GM21526 (cell line): Measurements from ENCODE around the gene ONECUT3.
"Not testable (repeated sequence)": the region's sequence is repeated elsewhere in the genome, so short reads cannot be mapped to it uniquely, and the experiment has no call there.

ENCODE experiments used
- ATAC-seq: cut with Tn5 transposase; IDR thresholded peaks from one replicate; pipeline ENCODE4 v1.9.1; 2021; ENCODE audit warnings: moderate library complexity; ENCODE audit not compliant: unreplicated experiment, low FRiP score

The ONECUT3 gene

DNA sequence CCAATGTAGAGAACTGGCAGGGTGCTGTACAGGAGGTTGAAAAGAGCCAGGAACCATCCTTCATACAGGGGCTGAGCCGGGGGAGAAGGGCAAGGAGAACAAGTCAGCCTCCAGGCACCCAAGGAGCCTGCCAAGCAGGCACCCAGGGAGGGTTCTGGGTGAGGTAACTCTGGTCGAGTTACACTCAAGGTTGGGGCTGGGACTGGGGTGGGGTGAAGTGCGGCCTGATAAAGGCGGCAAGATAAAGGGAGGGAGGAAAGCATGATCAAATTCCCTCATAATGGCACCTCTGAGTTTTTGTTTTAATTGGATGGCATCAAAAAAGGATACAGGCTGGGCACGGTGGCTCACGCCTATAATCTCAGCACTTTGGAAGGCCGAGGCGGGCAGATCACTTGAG, 33.8 kb downstream of the ONECUT3 start:
- ATAC-seq = no peak

DNA sequence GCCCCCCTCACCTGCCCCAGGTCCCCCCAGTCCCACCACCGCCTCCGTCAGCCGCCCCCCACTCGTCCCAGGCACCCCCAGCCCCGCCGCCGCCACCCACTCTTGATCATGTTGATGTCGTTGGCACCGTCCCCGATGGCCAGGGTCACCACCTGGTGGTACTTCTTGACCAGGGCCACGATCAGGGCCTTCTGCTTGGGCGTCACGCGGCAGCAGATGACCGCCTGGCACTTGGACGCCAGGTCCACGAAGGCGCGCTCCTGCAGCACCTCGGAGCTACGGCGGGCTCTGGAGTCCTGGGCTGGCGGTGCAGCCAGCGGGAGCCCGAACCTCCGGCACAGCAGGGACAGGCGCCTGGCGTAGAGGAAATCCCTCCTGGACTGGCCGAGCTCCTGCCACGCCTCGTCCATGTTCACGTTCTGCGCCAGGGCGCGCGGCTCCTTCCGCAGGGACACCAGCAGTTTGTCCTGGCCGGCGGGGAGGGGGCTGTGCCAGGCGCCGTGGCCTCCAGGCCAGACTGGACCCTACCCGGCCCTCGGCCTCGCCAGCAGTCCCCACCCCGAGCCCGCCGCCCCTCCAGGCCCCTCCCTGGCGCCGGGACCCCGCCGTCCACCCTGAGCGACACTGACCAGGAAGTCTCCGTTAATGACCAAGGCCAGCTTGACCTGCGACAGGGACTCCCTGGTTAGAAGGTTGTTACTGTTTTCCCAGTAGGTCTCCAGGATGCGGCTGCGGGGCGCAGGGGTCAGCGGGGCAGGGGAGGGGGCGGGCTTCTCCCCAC, 36.1 kb downstream of the ONECUT3 start:
- no peak for ATAC-seq

DNA sequence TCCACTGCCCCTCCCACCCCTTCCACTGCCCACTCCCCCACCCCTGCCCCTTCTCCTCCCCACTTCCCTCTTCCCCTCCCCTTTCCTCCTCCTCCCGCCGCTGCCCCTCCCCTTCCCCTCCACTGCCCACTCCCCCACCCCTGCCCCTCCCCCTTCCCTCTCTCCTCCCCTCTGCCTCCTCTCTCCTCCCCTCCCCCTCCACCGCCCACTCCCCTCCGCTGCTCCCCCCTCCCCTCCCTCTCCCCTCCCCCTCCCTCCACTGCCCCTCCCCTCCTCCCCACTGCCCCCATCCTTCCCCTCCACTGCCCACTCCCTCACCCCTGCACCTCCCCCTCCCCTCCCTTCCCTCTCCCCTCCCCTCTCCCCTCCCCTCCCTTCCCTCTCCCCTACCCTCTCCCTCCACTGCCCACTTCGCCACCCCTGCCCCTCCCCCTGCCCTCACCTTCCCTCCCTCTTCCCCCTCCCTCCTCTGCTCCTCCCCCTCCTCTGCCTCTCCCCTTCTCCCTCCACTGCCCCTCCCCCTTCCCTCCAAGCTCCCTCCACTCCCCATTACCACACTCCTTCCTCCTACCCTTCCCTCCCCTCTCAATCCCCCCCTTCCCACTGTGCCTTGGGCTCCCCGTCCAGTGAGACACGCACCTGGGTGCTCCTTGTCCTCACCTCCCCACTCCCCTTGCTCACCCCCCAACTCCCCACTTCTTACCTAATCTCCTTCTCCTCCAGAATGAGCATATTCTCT, 36.9 kb downstream of the ONECUT3 start:
- ATAC-seq = no peak

DNA sequence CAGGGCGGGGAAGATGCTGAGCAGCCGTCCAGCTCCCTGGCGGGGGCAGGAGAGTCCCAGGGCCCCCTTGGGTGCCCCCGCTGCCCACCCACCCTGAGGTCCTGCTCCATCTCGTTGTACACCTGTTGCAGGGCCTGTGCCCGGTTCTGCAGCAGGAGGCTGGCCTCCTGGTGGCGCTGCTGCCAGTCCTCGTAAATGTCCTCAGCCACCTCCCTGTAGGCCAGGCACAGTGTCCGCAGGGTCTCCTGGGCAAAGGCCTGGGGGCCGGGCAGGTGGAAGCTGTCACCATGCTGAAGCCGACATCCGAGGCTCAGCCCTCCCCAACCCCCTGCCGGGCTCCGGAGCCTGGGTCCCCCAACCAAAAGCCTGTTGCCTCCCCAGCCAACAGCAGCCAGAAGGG, 38.6 kb downstream of the ONECUT3 start:
- no peak for ATAC-seq

DNA sequence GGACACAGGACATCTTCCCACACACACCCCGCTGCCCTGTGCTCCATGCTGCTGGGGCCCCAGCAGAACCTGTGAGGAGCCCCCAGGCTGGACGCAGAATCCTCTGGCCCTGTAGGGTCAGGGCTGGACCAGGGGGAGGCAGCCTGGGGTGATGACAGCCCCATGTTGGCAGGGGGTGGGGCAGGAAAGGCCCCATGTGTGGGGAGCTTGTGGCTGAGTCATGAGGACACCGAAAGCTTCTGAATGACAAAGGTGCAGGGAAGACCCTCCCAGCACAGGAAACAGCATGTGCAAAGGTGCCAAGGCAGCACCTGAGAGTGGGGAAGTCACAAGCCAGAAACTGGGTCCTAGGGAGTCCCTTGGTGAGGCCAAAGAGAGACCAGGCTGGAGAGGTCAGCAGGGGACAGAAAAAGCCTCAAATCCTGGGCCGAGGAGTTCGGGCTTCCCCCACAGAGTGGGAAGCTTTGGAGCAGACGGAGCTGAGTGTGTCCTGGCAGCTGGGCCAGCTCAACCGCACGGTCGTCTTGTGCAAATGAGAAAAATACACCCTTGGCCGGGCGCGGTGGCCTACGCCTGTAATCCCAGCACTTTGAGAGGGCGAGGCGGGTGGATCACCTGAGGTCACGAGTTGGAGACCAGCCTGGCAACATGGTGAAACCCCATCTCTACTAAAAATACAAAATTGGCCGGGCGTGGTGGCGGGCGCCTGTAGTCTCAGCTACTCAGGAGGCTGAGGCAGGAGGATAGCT, 41.3 kb downstream of the ONECUT3 start:
- ATAC-seq = no peak

DNA sequence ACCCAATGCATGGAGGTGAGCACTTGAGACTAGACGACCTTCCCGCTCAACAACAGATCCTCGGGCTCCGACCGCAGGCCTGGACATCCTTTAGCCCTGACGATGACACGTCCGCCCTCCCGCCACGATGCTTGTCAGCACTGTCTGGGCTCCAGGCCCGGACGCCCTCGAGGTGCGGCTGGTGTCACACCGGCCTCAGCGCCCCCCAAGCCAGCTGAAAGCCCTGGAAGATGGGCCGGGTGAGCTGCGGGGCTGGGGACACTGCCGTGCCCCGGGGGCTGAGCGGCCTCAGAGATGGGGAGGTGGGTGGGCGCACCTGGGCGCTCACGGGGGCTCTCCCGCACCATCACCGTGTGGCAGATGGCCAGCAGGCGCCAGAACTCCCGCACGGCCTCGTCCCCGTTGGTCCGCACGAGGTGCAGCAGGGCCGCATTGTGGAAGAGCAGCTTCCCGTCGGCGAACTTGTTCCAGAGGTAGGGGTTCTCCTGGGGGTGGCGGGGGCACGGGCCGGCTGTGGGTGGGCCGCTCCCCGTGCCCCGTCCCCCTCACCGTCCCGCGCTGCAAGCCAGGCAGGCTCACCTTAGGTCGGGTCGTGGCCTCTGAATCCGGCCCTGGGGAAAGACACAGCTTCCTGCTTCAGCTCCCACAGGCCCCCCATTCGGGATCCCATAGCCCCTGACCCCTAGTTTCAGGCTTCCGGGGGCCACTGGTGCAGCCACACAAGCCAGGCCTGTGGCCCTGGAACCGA, 43.3 kb downstream of the ONECUT3 start:
- no peak for ATAC-seq

DNA sequence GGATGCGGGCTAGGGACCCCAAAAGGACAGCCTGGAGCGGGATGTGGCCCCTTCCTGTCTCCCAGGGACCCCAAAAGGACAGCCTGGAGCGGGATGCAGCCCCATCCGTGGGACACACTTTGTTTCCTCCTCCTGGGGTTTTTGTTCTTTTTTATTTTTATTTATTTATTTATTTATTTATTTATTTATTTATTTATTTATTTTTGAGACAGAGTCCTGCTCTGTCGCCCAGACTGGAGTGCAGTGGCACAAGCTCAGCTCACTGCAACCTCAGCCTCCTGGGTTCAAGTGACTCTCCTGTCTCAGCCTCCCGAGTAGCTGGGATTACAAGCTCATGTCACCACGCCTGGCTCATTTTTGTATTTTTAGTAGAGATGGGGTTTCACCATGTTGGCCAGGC, 44.0 kb downstream of the ONECUT3 start:
- not testable (repeated sequence) for ATAC-seq

DNA sequence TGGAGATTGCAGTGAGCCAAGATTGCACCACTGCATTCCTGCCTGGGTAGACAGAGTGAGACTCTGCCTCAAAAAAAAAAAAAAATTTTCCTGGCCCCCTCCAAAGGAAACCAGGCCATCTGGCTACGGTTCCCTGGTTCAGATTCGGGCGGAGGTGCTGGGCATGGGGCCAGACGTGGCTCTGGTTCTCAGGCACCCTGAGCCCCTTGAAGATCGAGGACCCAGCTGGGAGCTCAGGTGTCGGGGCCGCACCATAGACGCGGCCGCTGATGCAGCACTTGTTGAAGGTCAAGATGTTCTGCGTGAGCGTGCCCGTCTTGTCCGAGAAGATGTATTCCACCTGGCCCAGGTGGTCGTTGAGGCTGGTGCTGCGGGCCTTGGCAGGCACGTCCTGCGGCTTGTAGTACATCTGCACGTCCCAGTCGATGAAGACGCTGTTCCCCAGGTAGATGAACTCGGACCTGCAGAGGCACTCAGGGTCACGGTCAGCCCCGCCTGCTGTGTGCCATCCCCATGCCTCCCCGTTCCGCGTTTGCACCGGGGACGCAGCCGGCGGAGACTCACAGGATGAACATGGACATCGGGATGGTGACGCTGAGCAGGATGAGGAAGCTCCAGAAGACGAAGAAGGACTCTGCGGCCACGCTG, 46.5 kb downstream of the ONECUT3 start:
- ATAC-seq = no peak

DNA sequence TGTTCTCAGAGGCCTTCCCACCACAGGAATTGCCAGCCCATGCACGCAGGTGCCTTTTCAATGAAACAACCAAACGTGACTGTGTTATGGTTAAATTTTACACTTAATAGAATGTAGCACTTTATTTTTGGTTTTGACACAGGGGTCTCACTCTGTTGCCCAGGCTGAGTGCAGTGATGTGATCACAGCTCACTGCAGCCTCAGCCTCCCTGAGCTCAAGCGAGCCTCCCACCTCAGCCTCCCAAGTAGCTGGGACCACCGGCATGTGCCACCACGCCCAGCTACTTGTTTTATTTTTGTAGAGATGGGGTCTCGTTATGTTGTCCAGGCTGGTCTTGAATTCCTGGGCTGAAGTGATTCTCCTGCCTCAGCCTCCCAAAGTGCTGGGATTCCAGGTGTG, 51.6 kb downstream of the ONECUT3 start:
- no peak for ATAC-seq

DNA sequence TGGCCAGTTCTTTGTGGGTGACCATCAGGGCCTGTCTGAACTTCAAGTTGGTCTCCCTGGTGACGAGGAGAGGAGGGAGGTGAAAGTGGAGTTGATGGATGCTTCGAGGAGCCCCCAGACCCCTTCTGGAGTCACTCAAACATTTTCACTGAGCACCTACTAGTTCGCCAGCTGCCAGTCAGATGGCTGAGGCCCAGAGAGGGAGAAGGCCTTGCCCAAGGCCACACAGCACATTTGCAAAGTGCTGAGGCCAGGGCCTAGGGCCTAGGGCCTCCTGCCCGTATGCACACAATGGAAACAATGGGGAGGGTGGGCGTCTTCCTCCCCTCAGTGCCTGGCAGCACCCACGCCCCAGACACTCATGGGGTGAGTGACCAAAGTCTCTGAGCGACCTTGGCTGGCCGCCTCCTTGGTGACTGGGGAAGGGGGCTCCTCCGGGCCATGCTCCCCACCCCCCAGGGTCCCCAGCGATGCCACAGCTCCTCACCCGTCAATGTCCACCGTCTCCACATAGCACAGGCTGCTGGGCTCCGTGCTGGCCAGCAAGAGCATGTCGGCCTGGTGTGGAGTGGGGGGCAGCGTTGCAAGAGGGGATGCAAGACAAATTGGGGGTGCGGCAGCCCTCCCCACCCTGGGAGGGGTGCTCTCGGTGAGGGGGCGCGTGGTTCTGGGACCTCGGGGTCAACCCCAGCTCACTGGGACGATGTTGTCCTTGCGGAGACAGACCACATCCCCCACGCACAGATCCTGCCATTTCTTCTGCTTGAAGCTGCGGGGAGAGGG, 52.3 kb downstream of the ONECUT3 start:
- ATAC-seq = no peak

DNA sequence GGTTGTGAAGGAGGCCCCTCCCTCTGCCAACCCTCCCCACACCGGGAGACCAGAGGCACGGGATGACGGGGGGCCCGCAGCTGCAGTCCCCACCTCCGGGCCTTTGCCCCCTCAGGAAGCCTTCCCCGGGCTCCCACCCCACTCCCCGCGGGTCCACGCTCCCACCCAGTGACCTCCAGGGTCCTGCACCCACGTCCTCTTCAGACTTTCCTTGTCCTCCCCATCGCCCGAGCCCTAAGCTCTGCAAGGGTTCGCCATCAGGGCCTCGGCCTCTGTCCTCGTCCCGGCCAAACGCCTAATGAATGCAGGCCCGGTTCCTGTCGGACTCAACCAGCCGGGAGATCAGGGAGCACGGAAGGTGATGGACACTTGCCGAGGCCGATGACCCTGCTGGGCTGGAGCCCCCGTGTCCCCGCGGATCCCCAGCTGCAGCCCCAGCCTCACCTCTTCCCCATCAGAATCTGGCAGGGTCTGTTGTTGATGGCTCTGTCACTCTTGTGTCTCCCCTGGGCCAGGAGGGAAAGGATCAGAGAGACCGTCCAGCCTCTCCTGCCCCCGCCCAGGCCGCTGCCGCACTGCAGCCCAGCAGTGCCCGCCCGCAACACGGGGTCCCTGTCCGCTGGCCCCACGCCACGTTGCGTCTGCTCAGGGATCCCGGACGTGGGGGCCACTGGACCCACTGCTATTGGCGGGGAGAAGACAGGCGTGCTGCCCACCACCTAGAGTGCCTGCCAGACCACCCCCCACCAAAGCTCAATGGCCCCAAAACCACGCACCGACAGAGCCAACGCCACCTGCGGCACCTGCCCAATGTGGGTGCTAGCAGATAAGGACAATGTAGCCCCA, 53.1 kb downstream of the ONECUT3 start:
- ATAC-seq = no peak

DNA sequence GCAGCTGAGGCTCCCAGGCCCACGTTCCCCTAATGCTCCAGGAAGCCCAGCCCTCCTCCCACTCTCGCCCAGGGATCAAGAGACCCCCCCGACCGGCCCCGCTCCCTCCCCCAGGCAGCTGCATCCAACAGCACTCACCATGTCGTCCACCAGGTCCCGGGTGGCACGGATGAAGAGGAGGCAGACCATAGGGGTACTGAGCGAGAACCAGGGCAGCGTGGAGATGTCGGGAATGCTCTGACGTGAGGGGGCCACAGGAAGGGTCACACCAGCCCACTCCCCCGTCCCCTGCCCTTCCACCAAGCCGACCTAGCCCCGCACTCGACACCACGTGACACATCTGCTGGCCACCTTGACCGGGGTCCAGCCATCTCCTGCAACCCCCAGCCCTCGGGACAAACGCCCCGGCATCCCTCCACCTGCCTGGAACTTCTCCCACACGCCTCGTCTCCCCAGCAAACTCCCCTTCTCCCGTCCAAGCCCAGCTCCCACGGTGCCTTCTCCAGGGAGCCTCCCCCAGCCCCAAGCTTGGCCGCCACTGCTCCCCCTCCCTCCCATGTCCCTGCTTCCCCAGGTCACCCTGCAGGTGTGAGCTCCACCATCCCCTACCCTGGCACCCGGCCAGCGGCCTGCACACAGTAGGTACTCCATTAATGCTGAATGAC, 53.9 kb downstream of the ONECUT3 start:
- no peak for ATAC-seq

DNA sequence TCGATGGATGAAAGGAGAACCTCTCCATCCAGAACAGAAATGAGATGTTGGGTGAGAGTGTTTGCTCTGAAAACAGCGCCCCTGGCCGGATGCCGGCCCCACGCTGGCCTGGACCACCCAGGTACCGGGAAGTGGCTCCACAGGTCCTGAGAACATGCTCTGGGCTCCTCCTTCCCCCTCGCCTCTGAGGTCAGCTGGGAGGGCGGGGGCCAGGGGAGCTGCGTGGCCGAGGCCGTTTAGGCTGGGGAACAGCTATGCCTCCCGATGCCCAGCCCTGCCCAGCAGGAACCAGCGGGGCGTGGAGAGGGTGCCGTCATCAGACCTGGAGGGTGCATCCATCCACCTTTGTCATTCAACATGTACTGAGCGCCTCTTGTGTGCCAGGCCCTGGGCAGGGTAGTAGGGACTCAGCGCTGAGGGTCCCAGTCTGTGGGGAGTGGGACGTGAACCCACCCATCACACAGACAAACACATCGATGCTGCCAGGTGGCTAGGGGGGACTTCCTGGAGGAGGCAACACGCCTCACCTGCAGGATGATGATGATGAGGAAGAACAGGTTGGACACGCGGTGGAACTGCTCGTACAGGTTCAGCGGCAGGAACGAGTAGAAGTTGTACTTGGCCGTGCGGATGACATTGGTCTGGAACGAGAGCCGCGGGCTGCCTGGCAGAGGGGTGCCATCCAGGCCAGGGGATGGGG, 54.5 kb downstream of the ONECUT3 start:
- no peak for ATAC-seq

DNA sequence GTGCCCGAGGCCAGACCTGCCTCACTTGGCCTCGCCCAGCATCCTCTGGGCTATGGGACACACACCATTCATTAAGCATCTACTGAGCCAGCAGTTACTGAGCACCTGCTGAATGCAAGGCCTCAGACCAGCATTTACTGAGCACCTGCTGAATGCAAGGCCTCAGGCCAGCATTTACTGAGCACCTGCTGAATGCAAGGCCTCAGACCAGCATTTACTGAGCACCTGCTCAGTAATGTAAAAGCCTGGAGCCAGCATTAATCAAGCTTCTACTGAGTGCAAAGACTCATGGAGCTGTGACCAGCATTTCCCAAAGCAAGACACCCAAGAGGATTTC, 55.1 kb downstream of the ONECUT3 start:
- ATAC-seq = no peak

DNA sequence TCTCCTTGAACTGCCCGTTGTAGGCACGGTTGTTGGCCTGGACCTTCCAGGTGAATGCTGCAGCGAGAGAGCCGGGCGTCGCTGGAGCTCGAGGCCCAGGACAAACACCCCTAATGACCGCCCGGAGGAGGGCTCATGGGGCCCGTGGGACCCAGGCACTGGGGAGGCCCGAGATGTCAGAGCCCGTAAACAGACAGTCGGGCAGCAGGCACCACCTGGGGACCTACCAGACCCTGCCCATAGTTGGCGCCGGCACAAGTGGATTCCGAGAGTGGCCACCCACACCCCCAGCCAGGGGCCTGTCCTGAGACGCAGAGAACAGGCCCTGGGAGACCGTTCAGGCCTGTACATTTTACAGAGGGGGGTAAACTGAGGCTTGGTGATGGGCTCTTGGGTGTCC, 56.4 kb downstream of the ONECUT3 start:
- ATAC-seq = no peak

DNA sequence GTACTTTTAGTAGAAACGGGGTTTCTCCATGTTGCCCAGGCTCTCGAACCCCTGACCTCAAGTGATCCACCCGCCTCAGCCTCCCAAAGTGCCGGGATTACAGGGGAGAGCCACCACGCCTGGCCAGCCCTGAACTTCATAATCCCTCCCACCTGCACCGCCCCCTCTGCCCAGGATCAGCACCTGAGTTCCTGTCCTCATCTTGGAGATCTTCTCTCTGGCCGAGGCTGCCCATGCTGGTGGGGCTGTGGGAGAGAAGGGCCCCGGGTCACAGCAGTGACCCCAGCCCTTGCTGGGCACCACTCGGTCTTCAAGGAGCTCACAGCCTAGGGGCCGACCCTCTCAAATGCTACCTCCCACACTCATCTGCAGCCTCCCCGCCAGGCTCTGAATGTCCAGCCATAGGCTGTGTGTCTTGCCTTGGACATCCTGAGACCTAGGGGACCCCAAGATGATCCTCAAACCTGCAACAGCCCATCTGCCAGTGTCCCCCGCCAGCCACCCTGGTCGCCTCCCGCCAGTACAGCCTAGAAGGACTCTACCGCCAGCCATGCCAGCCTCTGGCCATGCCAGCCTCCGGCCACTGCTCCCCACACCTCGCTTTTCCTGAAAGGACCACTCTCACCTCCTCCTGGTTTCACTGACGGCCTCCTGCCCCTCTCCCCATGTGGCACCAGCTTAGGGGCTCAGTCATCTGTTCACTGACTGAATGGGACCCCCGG, 57.3 kb downstream of the ONECUT3 start:
- ATAC-seq = no peak

DNA sequence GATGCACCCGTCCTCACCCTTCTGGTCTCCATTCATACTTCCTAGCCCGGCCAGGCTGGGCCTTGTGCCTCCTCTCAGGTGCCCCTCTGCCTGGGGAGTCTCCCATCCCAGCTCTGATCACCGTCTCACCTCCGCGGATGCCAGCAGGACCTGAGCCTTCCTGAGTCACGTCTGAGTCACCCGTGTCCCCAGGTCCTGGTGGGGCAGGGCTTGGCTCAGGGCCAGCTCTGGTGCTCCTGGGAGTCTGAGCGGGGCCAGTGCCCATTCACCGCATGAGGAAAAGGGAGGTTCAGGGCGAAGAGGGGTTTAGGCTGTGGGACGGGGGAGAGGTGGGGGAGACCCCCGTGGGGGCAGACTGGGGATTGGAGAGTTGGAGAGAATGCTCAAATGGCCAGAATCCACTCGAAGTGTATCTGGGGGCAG, 58.2 kb downstream of the ONECUT3 start:
- no peak for ATAC-seq
